A673 (cell line): ENCODE data around the gene GIT2. TPM values are rescaled to one million over a fixed set of nuclear protein-coding genes. Genes with fewer than 3 reads are reported as not detected.

Source experiments
- BruUV-seq: library from RNA; stranded (reverse); fragments of 400-500 nt; replicated peaks from 2 replicates; lab custom pipeline; 2021; lab: Mats Ljungman, UMichigan
- CTCF ChIA-PET: fragments of 300-600 bp; sonication (Branson Sonifier 250); formaldehyde crosslinking; loops from one replicate; lab custom pipeline; 2022; ENCODE audit warnings: antibody characterized with exemption; lab: Charles Lee
- POLR2A ChIA-PET: fragments of 300-600 bp; sonication (Branson Sonifier 250); formaldehyde crosslinking; loops from one replicate; lab custom pipeline; 2022; ENCODE audit warnings: antibody characterized with exemption; ENCODE audit not compliant: low non-redundant PET; lab: Charles Lee
- DNase-seq: peaks from one replicate; pipeline ENCODE4 v3.0.0-alpha.2; 2015; ENCODE audit warnings: low spot score
- H3K27ac ChIP-seq: fragments of 200-600 bp; sonication (generic); 2 replicates; pipeline ENCODE4 v1.5.1; 2016; ENCODE audit warnings: mixed run types, low read depth, mild to moderate bottlenecking, mixed read lengths, antibody characterized with exemption, low read length; ENCODE audit not compliant: poor library complexity, severe bottlenecking
- H3K27me3 ChIP-seq: fragments of 200-600 bp; sonication (generic); replicated peaks from 2 replicates; pipeline ENCODE4 v1.6.1; 2017; ENCODE audit warnings: mixed run types, low read depth, mild to moderate bottlenecking, mixed read lengths, antibody characterized with exemption, low read length; ENCODE audit not compliant: insufficient read depth, poor library complexity
- H3K36me3 ChIP-seq: fragments of 200-600 bp; sonication (generic); 2 replicates; pipeline ENCODE4 v1.6.1; 2016; ENCODE audit warnings: mixed run types, mild to moderate bottlenecking, mixed read lengths, antibody characterized with exemption, low read length; ENCODE audit not compliant: insufficient read depth, poor library complexity, severe bottlenecking
- H3K4me1 ChIP-seq: fragments of 200-600 bp; sonication (generic); 2 replicates; pipeline ENCODE4 v1.6.1; 2017; ENCODE audit warnings: mixed run types, mild to moderate bottlenecking, mixed read lengths, antibody characterized with exemption, low read length; ENCODE audit not compliant: insufficient read depth, poor library complexity, severe bottlenecking
- H3K4me3 ChIP-seq: fragments of 200-600 bp; sonication (generic); 2 replicates; pipeline ENCODE4 v1.5.1; 2016; ENCODE audit warnings: low read depth, mixed run types, mild to moderate bottlenecking, mixed read lengths, low read length; ENCODE audit not compliant: poor library complexity, severe bottlenecking
- H3K9me3 ChIP-seq: fragments of 200-600 bp; sonication (generic); 2 replicates; pipeline ENCODE4 v1.6.1; 2016; ENCODE audit warnings: mixed run types, low read depth, mild to moderate bottlenecking, mixed read lengths, antibody characterized with exemption, low read length; ENCODE audit not compliant: poor library complexity, severe bottlenecking
- EZH2 ChIP-seq: fragments of 200-600 bp; sonication (generic); IDR thresholded peaks from 2 replicates; pipeline ENCODE4 v1.6.1; 2017; ENCODE audit warnings: borderline replicate concordance, low read depth, mild to moderate bottlenecking, mixed read lengths, antibody characterized with exemption, low read length; ENCODE audit not compliant: poor library complexity, severe bottlenecking
- intact Hi-C: fragments of 100-400 bp; cut with micrococcal nuclease; formaldehyde crosslinking; loops from one replicate; pipeline ENCODE4 v1.10.0; 2022; ENCODE audit not compliant: unreplicated experiment
- total RNA-seq: library from RNA; stranded (reverse); gene quantifications from 2 replicates; pipeline ENCODE4 v1.2.3, GENCODE V29; 2021
- TF ChIP-seq, protein P1 (sequence below): fragments of 300-800, 200-600 bp; sonication (generic); conservative IDR thresholded peaks from 2 replicates; pipeline ENCODE4 v1.5.1; 2017; ENCODE audit warnings: low read depth, mild to moderate bottlenecking, antibody characterized with exemption, low read length, moderate library complexity, mixed read lengths

Gene GIT2
- total RNA-seq, 1 experiment from 2014 or later = 48.1 TPM

DNA sequence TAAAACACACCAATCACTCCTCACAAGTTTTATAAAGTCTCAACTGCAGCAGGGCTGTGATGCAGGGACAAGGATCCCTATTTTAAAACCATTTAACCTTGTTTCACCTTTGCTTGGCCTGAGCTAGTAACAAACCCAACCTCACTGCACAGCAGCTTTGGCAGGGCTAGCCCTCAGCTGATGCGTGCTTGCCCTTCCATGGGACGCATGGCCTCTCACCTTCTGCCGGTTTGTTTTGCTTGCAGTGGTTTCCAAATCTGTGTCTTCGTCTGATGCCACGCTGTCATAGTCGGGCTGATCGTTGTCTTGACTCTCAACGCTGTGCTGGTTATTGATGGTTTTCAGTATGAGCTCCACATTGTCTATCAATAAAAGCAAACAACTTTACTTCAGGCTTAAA lies 43.3 kb downstream of the GIT2 start:
- intact Hi-C loops = no loop called here

DNA sequence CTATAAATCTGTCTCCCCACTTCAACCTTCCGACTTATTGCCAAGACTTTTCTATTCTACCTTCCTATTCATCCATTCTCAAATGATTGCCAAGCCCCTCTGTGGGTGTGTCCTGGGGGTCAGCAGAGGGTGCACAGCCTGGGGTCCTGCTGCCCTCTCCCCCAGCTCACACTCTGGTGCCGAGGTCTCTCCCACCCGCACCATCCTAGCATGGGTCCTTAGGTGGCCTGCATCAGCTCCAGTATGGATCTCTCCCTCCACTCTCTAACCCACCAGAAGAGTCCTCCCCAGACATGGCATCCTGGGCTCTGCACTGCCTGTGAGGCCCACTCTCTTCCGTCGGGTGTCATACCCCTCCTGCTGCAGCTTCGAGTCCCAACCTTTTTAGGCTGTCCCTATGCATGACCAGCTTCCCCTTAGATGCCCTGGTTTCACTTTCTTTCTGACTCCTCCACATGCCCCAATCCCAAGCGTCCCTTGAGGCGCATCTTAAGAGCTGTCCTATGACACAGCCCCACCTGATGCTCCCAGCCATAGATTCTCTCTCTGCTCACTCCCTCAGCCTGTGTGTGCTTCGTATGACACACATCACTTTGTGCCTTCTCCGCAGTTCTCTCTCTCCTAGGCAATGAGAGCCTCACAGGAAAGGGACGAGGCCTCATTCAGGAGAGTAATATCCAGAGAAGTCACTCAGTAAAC lies 43.9 kb downstream of the GIT2 start:
- Histone ChIP-seq H3K27me3 (no peaks in the 10 kb centered on the region), H3K4me1 (peaks cover 15% of the 10 kb centered on the region), H3K9me3 (no peaks in the 10 kb centered on the region), H3K4me3 (no peak overlapping the region), H3K36me3 (peaks cover 49% of the 10 kb centered on the region), H3K27ac (no peak overlapping the region)
- TF ChIP-seq, protein P1, sequence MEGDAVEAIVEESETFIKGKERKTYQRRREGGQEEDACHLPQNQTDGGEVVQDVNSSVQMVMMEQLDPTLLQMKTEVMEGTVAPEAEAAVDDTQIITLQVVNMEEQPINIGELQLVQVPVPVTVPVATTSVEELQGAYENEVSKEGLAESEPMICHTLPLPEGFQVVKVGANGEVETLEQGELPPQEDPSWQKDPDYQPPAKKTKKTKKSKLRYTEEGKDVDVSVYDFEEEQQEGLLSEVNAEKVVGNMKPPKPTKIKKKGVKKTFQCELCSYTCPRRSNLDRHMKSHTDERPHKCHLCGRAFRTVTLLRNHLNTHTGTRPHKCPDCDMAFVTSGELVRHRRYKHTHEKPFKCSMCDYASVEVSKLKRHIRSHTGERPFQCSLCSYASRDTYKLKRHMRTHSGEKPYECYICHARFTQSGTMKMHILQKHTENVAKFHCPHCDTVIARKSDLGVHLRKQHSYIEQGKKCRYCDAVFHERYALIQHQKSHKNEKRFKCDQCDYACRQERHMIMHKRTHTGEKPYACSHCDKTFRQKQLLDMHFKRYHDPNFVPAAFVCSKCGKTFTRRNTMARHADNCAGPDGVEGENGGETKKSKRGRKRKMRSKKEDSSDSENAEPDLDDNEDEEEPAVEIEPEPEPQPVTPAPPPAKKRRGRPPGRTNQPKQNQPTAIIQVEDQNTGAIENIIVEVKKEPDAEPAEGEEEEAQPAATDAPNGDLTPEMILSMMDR = no peak
- no peak for TF ChIP-seq EZH2
- POLR2A ChIA-PET = interaction anchor here (0.6 kb wide), 1 partner anchor 11 kb away, joined by 8 read pairs; no protein-coding TSS in a partner anchor
- CTCF ChIA-PET = no interaction called here
- DNase-seq = no peak
- intact Hi-C loops = no loop called here
- no TSS peak for BruUV-seq

More for the DNA sequence above, 43.3 kb downstream of the GIT2 start:
- DNase-seq = no peak
- TF ChIP-seq, protein P1 = no peak
- no peak for TF ChIP-seq EZH2
- BruUV-seq = no TSS peak
- CTCF ChIA-PET = no interaction called here
- peaks cover 15% of the 10 kb centered on the region for H3K4me1 ChIP-seq
- H3K9me3 ChIP-seq = no peaks in the 10 kb centered on the region
- H3K27me3 ChIP-seq = no peaks in the 10 kb centered on the region
- no peak overlapping the region for H3K27ac ChIP-seq
- peaks cover 49% of the 10 kb centered on the region for H3K36me3 ChIP-seq
- H3K4me3 ChIP-seq = no peak overlapping the region
- POLR2A ChIA-PET = no interaction called here

DNA sequence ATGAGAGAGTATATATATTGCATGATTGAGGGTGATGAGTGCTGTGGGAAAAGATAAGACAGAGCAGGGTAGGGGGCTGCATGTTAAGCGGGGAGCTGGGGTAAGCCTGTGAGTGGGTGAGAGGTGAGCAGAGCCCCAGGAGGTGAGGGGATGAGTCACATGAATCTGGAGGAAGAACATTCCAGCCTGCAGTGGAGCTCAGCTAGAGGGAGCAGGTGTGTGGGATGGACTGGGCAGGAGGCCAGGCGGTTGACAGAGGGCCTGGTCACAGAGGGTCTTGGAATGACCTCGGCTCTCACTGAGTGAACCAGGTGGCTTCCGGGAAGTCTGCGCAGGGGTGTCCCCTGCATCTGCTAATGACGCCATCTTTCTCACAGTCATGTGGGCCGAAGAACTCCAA lies 44.4 kb downstream of the GIT2 start:
- CTCF ChIA-PET = no interaction called here
- no TSS peak for BruUV-seq
- peaks cover 49% of the 10 kb centered on the region for H3K36me3 ChIP-seq
- no peak for DNase-seq
- no peaks in the 10 kb centered on the region for H3K27me3 ChIP-seq
- peaks cover 18% of the 10 kb centered on the region for H3K4me1 ChIP-seq
- H3K9me3 ChIP-seq = no peaks in the 10 kb centered on the region
- no peak overlapping the region for H3K27ac ChIP-seq
- intact Hi-C loops = no loop called here
- POLR2A ChIA-PET = interaction anchor here (0.6 kb wide), 1 partner anchor 11 kb away, joined by 8 read pairs; no protein-coding TSS in a partner anchor
- H3K4me3 ChIP-seq = no peak overlapping the region
- TF ChIP-seq EZH2 = no peak
- TF ChIP-seq, protein P1 = no peak
